GM21423 (cell line): ENCODE measurements around the gene DDX39A.
"Not testable (repeated sequence)": the region's sequence is repeated elsewhere in the genome, so short reads cannot be mapped to it uniquely, and the experiment has no call there.

ENCODE experiments used
- ATAC-seq: cut with Tn5 transposase; IDR thresholded peaks from one replicate; pipeline ENCODE4 v1.9.1; 2021; ENCODE audit warnings: mild to moderate bottlenecking, moderate library complexity; ENCODE audit not compliant: unreplicated experiment

The DDX39A gene

GRCh38 chr19:14419106-14419813 lies at the start of gene DDX39A:
TSS of gene DDX39A (minus strand) at chr19:14419341. CDS start at chr19:14413220, 6,121 bp downstream.
- ATAC-seq, result peak; percentile 86

DNA sequence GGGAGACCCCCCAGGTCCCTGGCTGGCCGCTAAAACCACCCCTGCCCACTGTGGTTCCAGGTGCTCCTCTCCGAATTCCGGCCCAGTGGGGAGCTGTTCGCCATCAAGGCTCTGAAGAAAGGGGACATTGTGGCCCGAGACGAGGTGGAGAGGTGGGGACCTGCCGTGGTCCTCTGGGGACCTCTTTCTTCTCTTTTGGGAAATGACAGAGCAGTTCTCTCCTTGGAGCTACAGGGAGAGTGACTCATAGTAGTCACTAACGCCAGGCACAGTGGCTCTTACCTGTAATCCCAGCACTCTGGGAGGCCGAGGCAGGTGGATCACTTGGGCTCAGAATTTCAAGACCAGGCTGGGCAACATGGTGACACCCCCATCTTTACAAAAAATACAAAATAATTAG lies 48.7 kb upstream of the DDX39A start:
- ATAC-seq, result no peak

DNA sequence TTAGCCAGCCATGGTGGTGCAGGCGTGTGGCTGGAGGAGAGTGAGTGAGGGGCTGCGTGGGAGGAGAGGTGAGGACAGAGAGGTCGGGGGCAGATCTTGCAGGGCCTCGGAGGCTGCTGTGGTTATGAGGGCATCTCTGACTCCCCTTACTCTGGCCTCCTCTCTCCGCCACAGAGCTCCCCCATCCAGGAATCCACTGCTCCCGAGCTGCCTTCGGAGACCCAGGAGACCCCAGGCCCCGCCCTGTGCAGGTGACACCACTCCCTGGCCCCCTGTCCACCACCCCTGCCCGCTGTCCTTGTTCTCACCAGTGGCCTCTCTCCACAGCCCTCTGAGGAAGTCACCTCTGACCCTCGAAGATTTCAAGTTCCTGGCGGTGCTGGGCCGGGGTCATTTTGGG lies 48.2 kb upstream of the DDX39A start:
- ATAC-seq, result no peak

GRCh38 chr19:14463747-14464146 lies 44.6 kb upstream of the DDX39A start:
- ATAC-seq, result no peak

- ATAC-seq, result not testable (repeated sequence)
These were observed 43.3 kb upstream of the DDX39A start for GRCh38 chr19:14462401-14462800.

- no peak for ATAC-seq
These were observed 41.8 kb upstream of the DDX39A start for GRCh38 chr19:14460935-14461334.

DNA sequence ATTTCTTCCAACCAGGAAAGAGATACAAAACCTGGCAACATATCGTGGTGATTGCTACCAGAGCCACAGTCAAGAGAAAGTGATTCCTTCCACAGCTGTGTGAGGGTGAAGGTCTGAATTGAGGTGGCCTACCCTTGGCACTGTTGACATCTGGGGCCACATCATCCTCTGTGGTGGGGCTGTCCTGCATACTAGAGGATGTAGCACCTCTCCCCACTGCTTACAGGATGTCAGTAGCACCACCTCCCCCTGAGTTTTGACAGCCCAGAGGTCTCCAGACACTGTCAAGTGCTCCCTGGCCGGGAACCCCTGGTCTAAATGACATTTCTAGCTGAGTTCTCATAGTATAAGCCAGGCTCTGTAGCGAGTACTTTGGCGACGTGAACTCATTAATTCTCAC lies 40.6 kb upstream of the DDX39A start:
- ATAC-seq, result no peak

- ATAC-seq, result not testable (repeated sequence)
These were observed 33.2 kb upstream of the DDX39A start for GRCh38 chr19:14452303-14452702.

DNA sequence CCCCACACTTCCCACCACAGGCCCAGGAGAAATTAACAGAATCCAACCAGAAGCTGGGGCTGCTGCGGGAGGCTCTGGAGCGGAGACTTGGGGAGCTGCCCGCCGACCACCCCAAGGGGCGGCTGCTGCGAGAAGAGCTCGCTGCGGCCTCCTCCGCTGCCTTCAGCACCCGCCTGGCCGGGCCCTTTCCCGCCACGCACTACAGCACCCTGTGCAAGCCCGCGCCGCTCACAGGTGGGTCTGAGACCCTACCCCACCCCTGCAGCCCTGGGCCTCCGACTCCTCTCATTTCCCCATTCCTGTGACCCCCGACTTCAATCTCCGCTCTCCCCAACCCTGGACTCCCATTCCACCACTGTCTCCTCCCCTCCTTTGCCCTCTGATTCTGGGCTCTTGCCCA lies 31.7 kb upstream of the DDX39A start:
- no peak for ATAC-seq

GRCh38 chr19:14450168-14450874 lies 31.2 kb upstream of the DDX39A start:
- no peak for ATAC-seq

DNA sequence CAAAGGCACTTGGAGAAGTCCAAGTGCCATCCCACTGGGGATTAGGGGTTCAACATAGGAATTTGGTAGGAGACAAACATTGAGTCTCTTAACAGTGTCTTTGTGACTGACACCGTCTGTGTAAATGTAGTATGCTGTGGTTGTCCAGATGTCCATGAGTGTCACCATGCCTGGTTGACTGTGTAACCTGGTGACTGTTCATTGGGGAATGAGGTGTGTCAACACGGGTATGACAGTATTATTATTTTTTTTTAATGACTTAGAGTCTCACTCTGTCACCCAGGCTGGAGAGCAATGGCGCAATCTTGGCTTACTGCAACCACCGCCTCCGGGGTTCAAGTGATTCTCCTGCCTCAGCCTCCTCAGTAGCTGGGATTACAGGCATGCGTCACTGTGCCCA lies 30.2 kb upstream of the DDX39A start:
- ATAC-seq, result no peak

GRCh38 chr19:14446336-14447036 lies 27.3 kb upstream of the DDX39A start:
- ATAC-seq, result no peak

DNA sequence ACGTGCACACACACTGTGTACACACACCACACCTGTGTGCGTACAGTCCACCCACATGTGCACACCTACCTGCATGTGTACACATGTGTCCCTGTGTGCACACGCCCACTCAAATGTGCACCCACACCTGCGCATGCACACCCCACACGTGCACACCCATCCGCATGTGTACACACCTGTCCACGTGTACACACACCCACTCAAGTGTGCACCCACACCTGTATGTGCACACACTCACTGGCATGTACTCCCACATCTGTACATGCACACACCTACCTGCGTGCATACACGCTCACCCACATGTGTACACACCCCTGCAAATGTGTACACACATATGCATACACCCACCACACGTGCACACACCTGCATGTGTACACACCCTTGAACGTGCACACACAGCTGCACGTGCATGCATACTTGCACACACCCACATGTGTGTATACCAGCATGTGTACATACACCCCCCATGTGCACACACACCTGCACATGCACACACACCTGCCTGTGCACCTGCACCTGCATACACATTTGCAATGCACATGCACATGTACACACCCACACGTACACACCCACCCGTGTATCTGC lies 24.6 kb upstream of the DDX39A start:
- ATAC-seq, result no peak

- ATAC-seq, result no peak
These were observed 23.9 kb upstream of the DDX39A start for GRCh38 chr19:14442891-14443631.

DNA sequence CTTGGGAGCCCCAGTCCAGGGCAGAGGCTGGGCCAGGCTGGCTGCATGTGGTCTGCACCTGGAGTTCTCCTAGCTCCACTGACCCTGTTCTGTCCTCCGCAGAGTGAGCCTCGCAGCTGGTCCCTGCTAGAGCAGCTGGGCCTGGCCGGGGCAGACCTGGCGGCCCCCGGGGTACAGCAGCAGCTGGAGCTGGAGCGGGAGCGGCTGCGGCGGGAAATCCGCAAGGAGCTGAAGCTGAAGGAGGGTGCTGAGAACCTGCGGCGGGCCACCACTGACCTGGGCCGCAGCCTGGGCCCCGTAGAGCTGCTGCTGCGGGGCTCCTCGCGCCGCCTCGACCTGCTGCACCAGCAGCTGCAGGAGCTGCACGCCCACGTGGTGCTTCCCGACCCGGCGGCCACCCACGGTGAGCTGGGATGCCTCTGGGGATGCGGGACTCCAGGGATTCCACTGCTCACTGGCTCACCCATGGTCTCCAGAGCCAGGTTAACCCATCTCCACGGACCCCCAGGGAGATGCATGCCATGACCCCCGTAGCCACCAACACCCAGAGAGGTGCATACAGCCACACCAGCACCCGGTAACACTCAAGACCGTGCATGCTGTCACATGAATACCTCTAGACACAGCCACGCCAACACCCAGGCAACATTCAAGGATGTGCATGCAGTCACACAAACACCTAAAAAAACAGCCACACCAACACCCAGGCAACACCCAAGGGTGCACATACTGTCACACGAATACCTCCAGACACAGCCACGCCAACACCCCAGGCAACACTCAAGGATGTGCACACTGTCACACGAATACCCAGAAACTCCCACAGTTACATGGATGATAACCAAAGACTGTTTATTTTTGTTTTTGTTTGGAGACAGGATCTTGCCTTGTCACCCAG lies 22.1 kb upstream of the DDX39A start:
- ATAC-seq, result no peak

- peak; percentile 83 for ATAC-seq
These were observed 20.9 kb upstream of the DDX39A start for GRCh38 chr19:14440049-14440448.

GRCh38 chr19:14439014-14439413 lies 19.9 kb upstream of the DDX39A start:
- no peak for ATAC-seq

DNA sequence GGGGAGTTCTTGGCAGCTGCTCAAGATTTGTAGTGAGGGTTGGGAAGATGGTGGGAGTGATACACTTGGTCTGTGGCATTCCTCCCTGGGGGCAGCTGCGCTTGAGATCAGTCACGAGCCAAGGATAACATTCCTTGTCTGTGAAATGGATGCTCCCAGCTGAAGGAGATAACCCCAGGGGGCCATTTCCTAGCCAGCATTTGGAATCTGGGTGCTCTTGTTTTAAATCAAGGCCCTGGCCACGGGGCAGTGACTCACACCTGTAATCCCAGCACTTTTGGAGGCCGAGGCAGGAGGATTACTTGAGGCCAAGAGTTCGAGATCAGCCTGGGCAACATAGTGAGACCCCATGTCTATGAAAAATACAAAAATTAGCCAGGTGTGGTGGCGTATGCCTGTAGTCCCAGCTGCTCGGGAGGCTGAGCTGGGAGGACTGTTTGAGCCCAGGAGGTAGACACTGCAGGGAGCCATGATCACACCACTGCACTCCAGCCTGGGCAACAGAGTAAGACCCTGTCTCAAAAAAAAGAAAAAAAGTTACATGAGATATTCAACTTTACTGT lies 18.5 kb upstream of the DDX39A start:
- ATAC-seq, result no peak

DNA sequence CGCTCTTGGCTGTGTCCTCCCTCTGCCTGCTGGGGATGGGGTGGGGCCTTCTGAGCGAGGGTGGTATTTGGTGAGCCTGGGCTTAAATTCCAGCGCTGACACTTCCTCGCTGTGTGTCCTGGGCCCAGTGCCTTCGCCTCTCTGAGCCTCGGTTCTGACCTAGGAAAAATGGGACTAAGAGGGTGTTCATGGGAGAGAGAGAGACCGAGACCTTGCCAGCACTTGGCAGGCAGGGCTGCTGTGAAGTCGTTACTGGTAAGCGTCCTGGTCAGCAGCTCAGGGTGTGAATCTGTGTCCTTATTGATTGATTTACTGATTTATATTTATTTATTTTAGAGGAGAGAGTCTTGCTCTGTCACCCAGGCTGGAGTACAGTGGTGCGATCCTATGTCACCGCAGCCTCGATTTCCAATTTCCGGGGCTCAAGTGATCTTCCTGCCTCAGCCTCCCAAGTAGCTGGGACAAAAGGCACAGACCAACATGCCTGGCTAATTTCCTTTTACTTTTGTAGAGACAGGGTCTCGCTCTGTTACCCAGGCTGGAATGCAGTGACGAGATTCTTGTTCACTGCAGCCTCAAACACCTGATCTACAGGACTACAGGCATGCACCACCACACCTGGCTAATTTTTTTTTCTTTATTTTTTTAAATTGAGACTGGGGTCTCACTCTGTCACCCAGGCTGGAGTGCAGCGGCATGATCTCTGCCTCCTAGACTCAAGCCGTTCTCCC lies 16.3 kb upstream of the DDX39A start:
- no peak for ATAC-seq
